ENCODE data around the gene KIFBP. TPM values are rescaled to one million over a fixed set of nuclear protein-coding genes. Genes with fewer than 3 reads are reported as not detected.

Gene KIFBP
- total RNA-seq: 19.0 and 27.7 TPM in 2 replicates

GRCh38 chr10:68988530-68989316 is at the start of gene KIFBP:
Gene KIFBP, plus strand, starts transcription at chr10:68988803. Its CDS starts 30 bp downstream, at chr10:68988833.

GRCh38 chr10:68955832-68956532 is 32.6 kb upstream of the KIFBP start, which contains the start of gene DDX21:
Gene DDX21, plus strand, starts transcription at chr10:68956170. Its CDS starts 56 bp downstream, at chr10:68956226.

Other genes starting within 250 kb of the KIFBP start
- 0.21 and 0.24 TPM in 2 replicates for gene STOX1, start 161.3 kb upstream of the KIFBP start, total RNA-seq
- 54.5 and 78.9 TPM in 2 replicates for gene DDX50, start 87.5 kb upstream of the KIFBP start, total RNA-seq
- gene DDX21, start 32.6 kb upstream of the KIFBP start, total RNA-seq: 159 and 170 TPM in 2 replicates
- gene SRGN, start 99.3 kb downstream of the KIFBP start, total RNA-seq: 0.21 and 13.5 TPM in 2 replicates
- gene VPS26A, start 135.4 kb downstream of the KIFBP start, total RNA-seq: 31.8 and 45.6 TPM in 2 replicates
- 32.3 and 33.7 TPM in 2 replicates for gene SUPV3L1, start 191.4 kb downstream of the KIFBP start, total RNA-seq
- 5.8 and 15.4 TPM in 2 replicates for gene HKDC1, start 231.5 kb downstream of the KIFBP start, total RNA-seq

Measured in tracheal epithelial cell (primary cell).